Measurements from ENCODE around the gene STX10.

DNA sequence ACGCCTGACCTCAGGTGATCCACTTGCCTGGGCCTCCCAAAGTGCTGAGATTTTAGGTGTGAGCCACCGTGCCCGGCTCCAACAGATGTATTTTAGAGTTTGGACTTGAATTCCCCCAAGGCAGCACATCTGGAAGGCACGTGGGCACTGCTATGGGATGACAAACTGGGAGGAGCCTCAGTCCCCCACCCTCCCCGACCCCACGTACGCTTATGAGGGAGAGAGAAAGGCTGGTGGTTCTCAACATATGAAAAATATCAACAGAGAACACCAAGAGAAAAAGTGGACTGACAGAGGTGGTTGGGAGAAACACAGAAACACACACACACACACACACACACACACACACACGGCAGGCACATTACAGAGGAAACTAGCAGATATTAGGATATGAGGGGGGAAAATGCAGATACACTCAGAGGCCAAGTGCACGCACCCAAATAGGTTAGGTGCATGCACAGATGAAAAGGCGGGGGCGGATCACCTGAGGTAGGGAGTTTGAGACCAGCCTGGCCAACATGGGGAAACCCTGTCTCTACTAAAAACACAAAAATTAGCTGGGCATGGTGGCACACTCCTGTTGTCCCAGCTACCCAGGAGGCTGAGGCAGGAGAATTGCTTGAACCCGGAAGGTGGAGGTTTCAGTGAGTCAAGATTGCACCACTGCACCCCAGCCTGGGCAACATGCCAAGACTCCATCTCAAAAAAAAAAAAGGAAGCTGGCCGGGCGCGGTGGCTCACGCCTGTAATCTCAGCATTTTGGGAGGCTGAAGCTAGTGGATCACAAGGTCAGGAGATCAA is 3.2 kb downstream of the STX10 start:
- TF ChIP-seq, protein P1, sequence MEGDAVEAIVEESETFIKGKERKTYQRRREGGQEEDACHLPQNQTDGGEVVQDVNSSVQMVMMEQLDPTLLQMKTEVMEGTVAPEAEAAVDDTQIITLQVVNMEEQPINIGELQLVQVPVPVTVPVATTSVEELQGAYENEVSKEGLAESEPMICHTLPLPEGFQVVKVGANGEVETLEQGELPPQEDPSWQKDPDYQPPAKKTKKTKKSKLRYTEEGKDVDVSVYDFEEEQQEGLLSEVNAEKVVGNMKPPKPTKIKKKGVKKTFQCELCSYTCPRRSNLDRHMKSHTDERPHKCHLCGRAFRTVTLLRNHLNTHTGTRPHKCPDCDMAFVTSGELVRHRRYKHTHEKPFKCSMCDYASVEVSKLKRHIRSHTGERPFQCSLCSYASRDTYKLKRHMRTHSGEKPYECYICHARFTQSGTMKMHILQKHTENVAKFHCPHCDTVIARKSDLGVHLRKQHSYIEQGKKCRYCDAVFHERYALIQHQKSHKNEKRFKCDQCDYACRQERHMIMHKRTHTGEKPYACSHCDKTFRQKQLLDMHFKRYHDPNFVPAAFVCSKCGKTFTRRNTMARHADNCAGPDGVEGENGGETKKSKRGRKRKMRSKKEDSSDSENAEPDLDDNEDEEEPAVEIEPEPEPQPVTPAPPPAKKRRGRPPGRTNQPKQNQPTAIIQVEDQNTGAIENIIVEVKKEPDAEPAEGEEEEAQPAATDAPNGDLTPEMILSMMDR (conservative IDR thresholded peaks at IDR 0.05), result no peak
- TF ChIP-seq EZH2 (IDR thresholded peaks at IDR 0.05; ENCODE audit: low read depth), result no peak

Data from PC-9 (cell line).